SK-N-SH (cell line): Measurements from ENCODE around the gene CEP63. TPM values are rescaled to one million over a fixed set of nuclear protein-coding genes. Genes with fewer than 3 reads are reported as not detected.

ENCODE experiments used
- CTCF ChIA-PET: fragments of 300-600, 350-600 bp; formaldehyde crosslinking; extraction: SDS; loops from one replicate; lab custom pipeline; 2021; lab: Yijun Ruan, JAX
- POLR2A ChIA-PET: fragments of 350-600 bp; sonication (Branson Sonifier 250); formaldehyde crosslinking; extraction: SDS; loops from one replicate; lab custom pipeline; 2020; ENCODE audit warnings: antibody characterized with exemption, inconsistent platforms; lab: Yijun Ruan, JAX
- DNase-seq: peaks from one replicate; pipeline ENCODE4 v3.0.0; 2012
- H2AFZ ChIP-seq: fragments of 200-600 bp; sonication (generic); 2 replicates; pipeline ENCODE4 v1.8.1; 2016; ENCODE audit warnings: antibody characterized with exemption, mild to moderate bottlenecking, low read depth
- H3F3A ChIP-seq: fragments of 200-600 bp; sonication (generic); replicated peaks from 2 replicates; pipeline ENCODE3; 2016; ENCODE audit warnings: antibody characterized with exemption, mild to moderate bottlenecking; ENCODE audit not compliant: insufficient read depth
- H3K27ac ChIP-seq, 2 experiments: fragments of 200-500 bp in 1 of 2; fragments of 200-600 bp in 1 of 2; sonication (Bioruptor generic) in 1 of 2; sonication (generic), shearing (Covaris generic) in 1 of 2; 2 replicates each; pipeline versions ENCODE4 v1.5.1 to v1.6.1; 2014 to 2016; ENCODE audit warnings: low read depth in 2 of 2, inconsistent platforms in 1 of 2, low read length in 1 of 2, mild to moderate bottlenecking in 1 of 2, mixed read lengths in 1 of 2
- H3K27me3 ChIP-seq: fragments of 200-600 bp; sonication (generic), shearing (Covaris generic); 2 replicates; pipeline ENCODE4 v1.6.1; 2016; ENCODE audit warnings: mixed run types; ENCODE audit not compliant: insufficient read depth
- H3K36me3 ChIP-seq, 2 experiments: fragments of 200-500 bp in 1 of 2; fragments of 200-600 bp in 1 of 2; sonication (Bioruptor generic) in 1 of 2; sonication (generic) in 1 of 2; replicated peaks in 1 of 2; 2 replicates each; pipeline versions ENCODE3 to v1.5.1; 2014 to 2016; ENCODE audit warnings: low read length in 1 of 2, mild to moderate bottlenecking in 1 of 2; ENCODE audit not compliant: insufficient read depth in 2 of 2, control insufficient read depth in 1 of 2
- H3K4me1 ChIP-seq, 2 experiments: fragments of 200-500 bp in 1 of 2; fragments of 200-600 bp in 1 of 2; sonication (Bioruptor generic) in 1 of 2; sonication (generic), shearing (Covaris generic) in 1 of 2; 2 replicates each; pipeline versions ENCODE4 v1.5.1 to v1.6.1; 2014 to 2016; ENCODE audit warnings: low read depth in 1 of 2, low read length in 1 of 2, mixed run types in 1 of 2; ENCODE audit not compliant: insufficient read depth in 2 of 2, control insufficient read depth in 1 of 2
- H3K4me2 ChIP-seq: fragments of 200-600 bp; sonication (generic), shearing (Covaris generic); 2 replicates; pipeline ENCODE4 v1.6.1; 2017; ENCODE audit warnings: mixed run types
- H3K4me3 ChIP-seq, 2 experiments: fragments of 200-500 bp in 1 of 2; fragments of 200-600 bp in 1 of 2; sonication (Bioruptor generic) in 1 of 2; sonication (generic), shearing (Covaris generic) in 1 of 2; 2 replicates each; pipeline versions ENCODE4 v1.5.1 to v1.8.1; 2014 to 2016; ENCODE audit warnings: low read depth in 2 of 2, inconsistent platforms in 1 of 2, low read length in 1 of 2, mild to moderate bottlenecking in 1 of 2, mixed read lengths in 1 of 2, moderate library complexity in 1 of 2
- H3K79me2 ChIP-seq: fragments of 200-600 bp; sonication (generic); 2 replicates; pipeline ENCODE4 v1.8.1; 2017; ENCODE audit warnings: mild to moderate bottlenecking; ENCODE audit not compliant: insufficient read depth
- H3K9ac ChIP-seq: fragments of 200-600 bp; sonication (generic); 2 replicates; pipeline ENCODE4 v1.6.1; 2017; ENCODE audit warnings: mixed run types
- H3K9me2 ChIP-seq: fragments of 200-600 bp; sonication (generic); 2 replicates; pipeline ENCODE4 v1.6.1; 2017; ENCODE audit warnings: mixed run types
- H3K9me3 ChIP-seq: fragments of 200-600 bp; sonication (generic); 2 replicates; pipeline ENCODE4 v1.6.1; 2017; ENCODE audit warnings: mixed run types, mild to moderate bottlenecking, moderate library complexity
- H4K20me1 ChIP-seq: fragments of 200-600 bp; sonication (generic); 2 replicates; pipeline ENCODE4 v1.6.1; 2017; ENCODE audit warnings: mild to moderate bottlenecking, mixed run types; ENCODE audit not compliant: insufficient read depth
- CHD2 ChIP-seq: fragments of 150-350 bp; IDR thresholded peaks from 2 replicates; pipeline ENCODE4 v1.6.1; 2018; ENCODE audit warnings: low read length; ENCODE audit not compliant: partially characterized antibody
- EP300 ChIP-seq, 2 experiments: IDR thresholded peaks; 2 replicates each; pipeline versions ENCODE4 v1.4.0 to v1.6.1; 2012; ENCODE audit warnings: borderline replicate concordance in 1 of 2, low read depth in 1 of 2, low read length in 1 of 2
- EZH2phosphoT487 ChIP-seq: fragments of 200-600 bp; sonication (generic); IDR thresholded peaks from 2 replicates; pipeline ENCODE4 v1.6.1; 2017; ENCODE audit warnings: low read depth, mixed run types, mild to moderate bottlenecking, antibody characterized with exemption, moderate library complexity, borderline replicate concordance
- FOSL2 ChIP-seq: IDR thresholded peaks from 2 replicates; pipeline ENCODE4 v1.4.0; 2012; ENCODE audit warnings: low read depth, mild to moderate bottlenecking, moderate library complexity, borderline replicate concordance
- NFIC ChIP-seq: IDR thresholded peaks from 2 replicates; pipeline ENCODE4 v1.4.0; 2012; ENCODE audit warnings: borderline replicate concordance
- POLR2AphosphoS5 ChIP-seq: IDR thresholded peaks from 2 replicates; pipeline ENCODE4 v1.6.1; 2012; ENCODE audit warnings: low read depth, low read length
- RAD21 ChIP-seq: IDR thresholded peaks from 2 replicates; pipeline ENCODE4 v1.6.1; 2012; ENCODE audit warnings: mild to moderate bottlenecking, low read length
- RCOR1 ChIP-seq: fragments of 150-350 bp; IDR thresholded peaks from 2 replicates; pipeline ENCODE4 v1.6.1; 2017; ENCODE audit warnings: antibody characterized with exemption, low read length
- RXRA ChIP-seq: IDR thresholded peaks from 2 replicates; pipeline ENCODE4 v1.4.0; 2012; ENCODE audit warnings: low read depth, mild to moderate bottlenecking, borderline replicate concordance
- SIN3A ChIP-seq: IDR thresholded peaks from 2 replicates; pipeline ENCODE4 v1.6.1; 2012; ENCODE audit warnings: low read depth, mild to moderate bottlenecking, low read length, moderate library complexity, borderline replicate concordance
- SMC3 ChIP-seq: IDR thresholded peaks from 2 replicates; pipeline ENCODE4 v1.6.1; 2012; ENCODE audit warnings: low read depth, low read length, improper control_type of control experiment
- TCF12 ChIP-seq: IDR thresholded peaks from 2 replicates; pipeline ENCODE4 v1.4.0; 2012
- TEAD4 ChIP-seq: IDR thresholded peaks from 2 replicates; pipeline ENCODE4 v1.4.0; 2012; ENCODE audit warnings: mild to moderate bottlenecking, borderline replicate concordance; ENCODE audit not compliant: insufficient read depth
- WGBS: methylation state at CpG from one replicate; pipeline ENCODE4 v1.1.6; 2017; ENCODE audit warnings: low lambda C conversion rate; 5-methylcytosine and 5-hydroxymethylcytosine counted together
- polyA plus RNA-seq, 3 experiments: library from polyadenylated mRNA; depleted of rRNA; stranded (reverse); fragments of >200 nt; gene quantifications; 2 replicates each; pipeline ENCODE4 v1.2.3, GENCODE V29; 2012
- TF ChIP-seq, protein P1 (sequence below): fragments of 150-350 bp; IDR thresholded peaks from 2 replicates; pipeline ENCODE4 v1.6.1; 2016; ENCODE audit warnings: mild to moderate bottlenecking, low read depth, low read length
- TF ChIP-seq, protein P2 (sequence below): IDR thresholded peaks from 2 replicates; pipeline ENCODE4 v1.4.0; 2012; ENCODE audit warnings: low read depth
- TF ChIP-seq, protein P3 (sequence below): IDR thresholded peaks from 2 replicates; pipeline ENCODE4 v1.4.0; 2012; ENCODE audit warnings: low read depth, borderline replicate concordance
- TF ChIP-seq, protein P4 (sequence below): fragments of 150-350 bp; IDR thresholded peaks from 2 replicates; pipeline ENCODE4 v1.6.1; 2017; ENCODE audit warnings: antibody characterized with exemption, low read length, low read depth, borderline replicate concordance

Gene CEP63
- polyA plus RNA-seq, 1 of the 3 experiments (the other 2 are of a cell fraction) = 6.3 TPM

DNA sequence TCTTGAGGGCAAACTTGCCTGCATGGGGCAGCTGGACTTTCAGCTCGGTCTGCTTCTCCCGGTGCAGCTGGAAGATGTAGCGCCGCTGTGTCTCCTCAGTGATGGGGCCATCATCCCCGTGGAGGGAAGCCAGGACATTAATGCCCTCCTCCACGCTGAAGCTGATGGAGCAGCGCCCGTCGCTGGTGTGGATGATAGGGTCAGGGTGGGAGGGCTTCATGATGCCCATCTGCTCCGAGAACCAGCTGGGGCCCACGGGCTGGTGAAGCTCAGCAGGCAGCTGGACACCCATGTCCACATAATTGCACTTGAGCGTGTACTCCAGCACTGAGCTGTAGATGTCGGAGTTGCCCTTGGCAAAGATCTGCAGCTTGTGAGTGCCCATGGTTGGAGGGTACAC is 118.1 kb downstream of the CEP63 start:
- TF ChIP-seq FOSL2 = no peak
- no peak for TF ChIP-seq TCF12
- TF ChIP-seq RXRA = no peak
- TF ChIP-seq EP300 (IDR thresholded peaks at IDR 0.05; ENCODE audit: borderline replicate concordance in 1 of 2, low read depth in 1 of 2, low read length in 1 of 2) = no peak
- no peak for TF ChIP-seq RAD21
- TF ChIP-seq POLR2AphosphoS5 = no peak
- TF ChIP-seq SIN3A = no peak
- no peak for TF ChIP-seq RCOR1
- TF ChIP-seq, protein P1, sequence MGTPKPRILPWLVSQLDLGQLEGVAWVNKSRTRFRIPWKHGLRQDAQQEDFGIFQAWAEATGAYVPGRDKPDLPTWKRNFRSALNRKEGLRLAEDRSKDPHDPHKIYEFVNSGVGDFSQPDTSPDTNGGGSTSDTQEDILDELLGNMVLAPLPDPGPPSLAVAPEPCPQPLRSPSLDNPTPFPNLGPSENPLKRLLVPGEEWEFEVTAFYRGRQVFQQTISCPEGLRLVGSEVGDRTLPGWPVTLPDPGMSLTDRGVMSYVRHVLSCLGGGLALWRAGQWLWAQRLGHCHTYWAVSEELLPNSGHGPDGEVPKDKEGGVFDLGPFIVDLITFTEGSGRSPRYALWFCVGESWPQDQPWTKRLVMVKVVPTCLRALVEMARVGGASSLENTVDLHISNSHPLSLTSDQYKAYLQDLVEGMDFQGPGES = no peak
- no peak for TF ChIP-seq CHD2
- TF ChIP-seq EZH2phosphoT487 = no peak
- TF ChIP-seq, protein P2, sequence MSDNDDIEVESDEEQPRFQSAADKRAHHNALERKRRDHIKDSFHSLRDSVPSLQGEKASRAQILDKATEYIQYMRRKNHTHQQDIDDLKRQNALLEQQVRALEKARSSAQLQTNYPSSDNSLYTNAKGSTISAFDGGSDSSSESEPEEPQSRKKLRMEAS = no peak
- TF ChIP-seq, protein P3, sequence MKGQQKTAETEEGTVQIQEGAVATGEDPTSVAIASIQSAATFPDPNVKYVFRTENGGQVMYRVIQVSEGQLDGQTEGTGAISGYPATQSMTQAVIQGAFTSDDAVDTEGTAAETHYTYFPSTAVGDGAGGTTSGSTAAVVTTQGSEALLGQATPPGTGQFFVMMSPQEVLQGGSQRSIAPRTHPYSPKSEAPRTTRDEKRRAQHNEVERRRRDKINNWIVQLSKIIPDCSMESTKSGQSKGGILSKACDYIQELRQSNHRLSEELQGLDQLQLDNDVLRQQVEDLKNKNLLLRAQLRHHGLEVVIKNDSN = no peak
- H3K27me3 ChIP-seq = no peaks in the 10 kb centered on the region

DNA sequence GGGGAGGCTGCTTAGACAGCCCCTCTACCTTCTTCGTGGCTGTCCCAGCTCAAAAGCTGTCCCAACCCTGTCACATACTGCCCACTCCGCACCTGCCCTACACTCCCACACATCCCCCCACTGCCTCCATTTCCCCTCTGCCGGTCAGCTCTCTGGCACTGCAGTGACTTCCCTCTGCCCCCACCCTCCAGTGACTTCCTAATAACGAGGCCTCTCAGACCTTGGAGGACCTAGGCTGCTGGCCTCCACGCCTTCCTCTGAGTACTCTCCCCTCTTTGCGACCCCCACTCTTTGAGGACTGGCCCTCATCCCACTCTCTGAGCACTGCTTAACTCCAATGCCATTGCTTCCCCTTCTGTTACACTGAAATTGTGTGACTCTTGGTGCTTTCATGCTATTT is 119.7 kb downstream of the CEP63 start:
- ChIA-PET POLR2A (no interaction called here), CTCF (interaction anchor here (0.6 to 6.1 kb wide), 2 partner anchors 9 to 188 kb away, joined by 3 to 82 read pairs; partner anchors contain the start of gene EPHB1)
- Histone ChIP-seq H2AFZ (no peak overlapping the region), H3K9ac (no peak overlapping the region), H3F3A (no peaks in the 10 kb centered on the region), H3K27me3 (no peaks in the 10 kb centered on the region), H3K36me3 (no peaks in the 10 kb centered on the region), H3K79me2 (no peaks in the 10 kb centered on the region), H3K27ac (no peak overlapping the region), H4K20me1 (no peaks in the 10 kb centered on the region), H3K4me3 (no peak overlapping the region), H3K4me1 (peaks cover 0 to 32% of the 10 kb centered on the region in 2 experiments; a peak in 2 of 4 replicates), H3K9me2 (no peaks in the 10 kb centered on the region), H3K9me3 (no peaks in the 10 kb centered on the region), H3K4me2 (no peak overlapping the region)
- TF ChIP-seq, protein P2 = no peak
- no peak for TF ChIP-seq POLR2AphosphoS5
- TF ChIP-seq TEAD4 = no peak
- no peak for TF ChIP-seq RAD21
- TF ChIP-seq EP300 (IDR thresholded peaks at IDR 0.05; ENCODE audit: borderline replicate concordance in 1 of 2, low read depth in 1 of 2, low read length in 1 of 2) = no peak
- no peak for TF ChIP-seq NFIC
- TF ChIP-seq, protein P4, sequence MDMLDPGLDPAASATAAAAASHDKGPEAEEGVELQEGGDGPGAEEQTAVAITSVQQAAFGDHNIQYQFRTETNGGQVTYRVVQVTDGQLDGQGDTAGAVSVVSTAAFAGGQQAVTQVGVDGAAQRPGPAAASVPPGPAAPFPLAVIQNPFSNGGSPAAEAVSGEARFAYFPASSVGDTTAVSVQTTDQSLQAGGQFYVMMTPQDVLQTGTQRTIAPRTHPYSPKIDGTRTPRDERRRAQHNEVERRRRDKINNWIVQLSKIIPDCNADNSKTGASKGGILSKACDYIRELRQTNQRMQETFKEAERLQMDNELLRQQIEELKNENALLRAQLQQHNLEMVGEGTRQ = no peak
- no peak for TF ChIP-seq SMC3
- 70% methylated on average over 6 of the region's 6 CpGs for WGBS
- DNase-seq = no peak

More for the DNA sequence above, 118.1 kb downstream of the CEP63 start:
- H3K27ac ChIP-seq = no peak overlapping the region
- CTCF ChIA-PET = interaction anchor here (0.6 to 6.1 kb wide), 6 partner anchors 10 to 1441 kb away, joined by 3 to 82 read pairs (median 21); partner anchors contain the start of gene EPHB1
- H4K20me1 ChIP-seq = no peaks in the 10 kb centered on the region
- no peak overlapping the region for H2AFZ ChIP-seq
- peaks cover 0 to 29% of the 10 kb centered on the region in 2 experiments; a peak in 3 of 4 replicates for H3K4me1 ChIP-seq
- no peaks in the 10 kb centered on the region for H3F3A ChIP-seq
- no peaks in the 10 kb centered on the region for H3K36me3 ChIP-seq
- H3K9ac ChIP-seq = no peak overlapping the region
- POLR2A ChIA-PET = no interaction called here
- no peak overlapping the region for H3K4me3 ChIP-seq
- H3K79me2 ChIP-seq = no peaks in the 10 kb centered on the region
- no peaks in the 10 kb centered on the region for H3K9me3 ChIP-seq
- DNase-seq = no peak
- no peak overlapping the region for H3K4me2 ChIP-seq
- 88% methylated on average over 6 of the region's 13 CpGs for WGBS
- H3K9me2 ChIP-seq = no peaks in the 10 kb centered on the region
